Measurements from ENCODE around the gene DNAH17.

The DNAH17 gene

GRCh38 chr17:78438694-78439325 is 138.4 kb downstream of the DNAH17 start:
- DNase-seq: no peak
- no peak overlapping the region for H3K27ac ChIP-seq
- H3K27me3 ChIP-seq (ENCODE audit: insufficient read depth, low read depth, severe bottlenecking): no peaks in the 10 kb centered on the region

GRCh38 chr17:78438271-78438691 is 138.9 kb downstream of the DNAH17 start:
- DNase-seq: no peak
- no peak for TF ChIP-seq CTCF (IDR thresholded peaks at IDR 0.05; ENCODE audit: low read depth, low read length)
- no peak overlapping the region for H3K27ac ChIP-seq
- no peaks in the 10 kb centered on the region for H3K9me3 ChIP-seq (ENCODE audit: severe bottlenecking)
- H3K36me3 ChIP-seq: no peaks in the 10 kb centered on the region
- no peaks in the 10 kb centered on the region for H3K27me3 ChIP-seq (ENCODE audit: insufficient read depth, low read depth, severe bottlenecking)
- no peak overlapping the region for H3K4me3 ChIP-seq (ENCODE audit: low read depth, low read length)

More at GRCh38 chr17:78438694-78439325, 138.4 kb downstream of the DNAH17 start:
- Histone ChIP-seq H3K9me3 (ENCODE audit: severe bottlenecking) (no peaks in the 10 kb centered on the region), H3K36me3 (no peaks in the 10 kb centered on the region), H3K4me3 (ENCODE audit: low read depth, low read length) (no peak overlapping the region)
- no peak for TF ChIP-seq CTCF (IDR thresholded peaks at IDR 0.05; ENCODE audit: low read depth, low read length)

GRCh38 chr17:78437508-78438169 is 139.6 kb downstream of the DNAH17 start:
- TF ChIP-seq CTCF (IDR thresholded peaks at IDR 0.05; ENCODE audit: low read depth, low read length): no peak
- Histone ChIP-seq H3K27ac (no peak overlapping the region), H3K9me3 (ENCODE audit: severe bottlenecking) (no peaks in the 10 kb centered on the region), H3K27me3 (ENCODE audit: insufficient read depth, low read depth, severe bottlenecking) (no peaks in the 10 kb centered on the region), H3K36me3 (no peaks in the 10 kb centered on the region), H3K4me3 (ENCODE audit: low read depth, low read length) (no peak overlapping the region)
- DNase-seq: no peak

GRCh38 chr17:78435330-78436005 is 141.7 kb downstream of the DNAH17 start:
- H3K36me3 ChIP-seq: no peaks in the 10 kb centered on the region
- H3K9me3 ChIP-seq (ENCODE audit: severe bottlenecking): no peaks in the 10 kb centered on the region
- H3K27me3 ChIP-seq (ENCODE audit: insufficient read depth, low read depth, severe bottlenecking): no peaks in the 10 kb centered on the region
- no peak for DNase-seq
- no peak overlapping the region for H3K27ac ChIP-seq
- no peak for TF ChIP-seq CTCF (IDR thresholded peaks at IDR 0.05; ENCODE audit: low read depth, low read length)
- no peak overlapping the region for H3K4me3 ChIP-seq (ENCODE audit: low read depth, low read length)

- TF ChIP-seq CTCF (IDR thresholded peaks at IDR 0.05; ENCODE audit: low read depth, low read length): no peak
- H3K27ac ChIP-seq: no peak overlapping the region
- no peaks in the 10 kb centered on the region for H3K9me3 ChIP-seq (ENCODE audit: severe bottlenecking)
- no peak for DNase-seq
- H3K27me3 ChIP-seq (ENCODE audit: insufficient read depth, low read depth, severe bottlenecking): no peaks in the 10 kb centered on the region
- no peak overlapping the region for H3K4me3 ChIP-seq (ENCODE audit: low read depth, low read length)
- H3K36me3 ChIP-seq: no peaks in the 10 kb centered on the region
Observed at GRCh38 chr17:78434455-78435329, 142.5 kb downstream of the DNAH17 start.

Data from WERI-Rb-1 (cell line).